CD4-positive, alpha-beta T cell (primary cell): ENCODE measurements around the gene ACR. TPM values are rescaled to one million over a fixed set of nuclear protein-coding genes. Genes with fewer than 3 reads are reported as not detected.
"Not testable (repeated sequence)": the region's sequence is repeated elsewhere in the genome, so short reads cannot be mapped to it uniquely, and the experiment has no call there.

Experiments
- ATAC-seq: fragments of 200-7000 bp; cut with Tn5 transposase; one replicate; pipeline ENCODE4 v1.10.0; 2022; ENCODE audit warnings: mild to moderate bottlenecking; ENCODE audit not compliant: poor library complexity
- CTCF ChIA-PET: fragments of 350-600 bp; sonication (Branson Sonifier 250); formaldehyde crosslinking; loops from one replicate; lab custom pipeline; 2021; ENCODE audit warnings: antibody characterized with exemption, inconsistent platforms; lab: Charles Lee
- POLR2A ChIA-PET: fragments of 350-600 bp; sonication (Branson Sonifier 250); formaldehyde crosslinking; loops from one replicate; lab custom pipeline; 2021; ENCODE audit warnings: antibody characterized with exemption, inconsistent platforms; lab: Charles Lee
- DNase-seq, 14 experiments: peaks; one replicate each; pipeline ENCODE4 v3.0.0-alpha.2; 2013 to 2020; ENCODE audit warnings: mixed read lengths in 2 of 14
- H3K27ac ChIP-seq, 2 donors: one replicate each; pipeline versions ENCODE4 v1.5.1 to v1.7.0; 2013; ENCODE audit warnings: low read length in 2 of 2, low read depth in 1 of 2, mild to moderate bottlenecking in 1 of 2
- H3K27me3 ChIP-seq, 2 experiments: 1 replicate in 1 of 2; 2 replicates in 1 of 2; pipeline versions ENCODE4 v1.6.1 to v1.7.0; 2013; ENCODE audit warnings: low read length in 2 of 2, control low read depth in 1 of 2, mild to moderate bottlenecking in 1 of 2, moderate library complexity in 1 of 2; ENCODE audit not compliant: insufficient read depth in 2 of 2, control insufficient read depth in 1 of 2
- H3K36me3 ChIP-seq: one replicate; pipeline ENCODE4 v1.6.1; 2013; ENCODE audit warnings: low read length, control low read depth; ENCODE audit not compliant: insufficient read depth
- H3K4me1 ChIP-seq: one replicate; pipeline ENCODE4 v1.6.1; 2013; ENCODE audit warnings: low read length, control low read depth; ENCODE audit not compliant: insufficient read depth
- H3K4me3 ChIP-seq: one replicate; pipeline ENCODE4 v1.5.1; 2013; ENCODE audit warnings: mild to moderate bottlenecking, low read length, moderate library complexity
- H3K9me3 ChIP-seq, 2 experiments: 1 replicate in 1 of 2; 2 replicates in 1 of 2; pipeline versions ENCODE4 v1.6.1 to v1.7.0; 2013; ENCODE audit warnings: low read length in 2 of 2, mild to moderate bottlenecking in 2 of 2, control low read depth in 1 of 2, moderate library complexity in 1 of 2; ENCODE audit not compliant: control insufficient read depth in 1 of 2, insufficient read depth in 1 of 2
- H3K27ac Mint-ChIP-seq: one replicate; pipeline ENCODE4 v1.8.0; 2020; ENCODE audit warnings: mixed read lengths
- H3K27me3 Mint-ChIP-seq: one replicate; pipeline ENCODE4 v1.8.0; 2021; ENCODE audit warnings: mixed read lengths
- H3K36me3 Mint-ChIP-seq: one replicate; pipeline ENCODE4 v1.8.0; 2021; ENCODE audit warnings: low read depth, mixed read lengths
- H3K4me1 Mint-ChIP-seq: one replicate; pipeline ENCODE4 v1.8.0; 2021; ENCODE audit warnings: low read depth, mixed read lengths
- H3K4me3 Mint-ChIP-seq: one replicate; pipeline ENCODE4 v1.8.0; 2020; ENCODE audit warnings: mild to moderate bottlenecking, mixed read lengths
- H3K9me3 Mint-ChIP-seq: one replicate; pipeline ENCODE4 v1.8.0; 2020; ENCODE audit warnings: mixed read lengths
- CTCF ChIP-seq: fragments of 200-600 bp; IDR thresholded peaks from one replicate; pipeline ENCODE4 v1.8.0; 2022; ENCODE audit warnings: antibody characterized with exemption, mild to moderate bottlenecking
- intact Hi-C, 2 experiments: fragments of 100-400 bp; cut with DNase I in 1 of 2; cut with micrococcal nuclease in 1 of 2; formaldehyde crosslinking; loops; one replicate each; pipeline versions ENCODE4 v1.15.1 to v1.9.0; 2023 to 2025; cut with DNase I, micrococcal nuclease
- total RNA-seq, 174 experiments: library from RNA in 2 of 174; stranded (reverse) in 2 of 174; gene quantifications; one replicate each; pipeline ENCODE4 v1.2.3 and lab custom pipeline; 2021 to 2026

Gene ACR
- total RNA-seq, 2 experiments from 2014 or later: not detected

- POLR2A ChIA-PET: no interaction called here
- Histone ChIP-seq H3K36me3 (no peaks in the 10 kb centered on the region), H3K27ac (no peak overlapping the region), H3K27me3 (no peaks in the 10 kb centered on the region), H3K4me3 (no peak overlapping the region), H3K4me1 (no peaks in the 10 kb centered on the region), H3K9me3 (no peaks in the 10 kb centered on the region)
- no peaks in the 10 kb centered on the region for H3K9me3 Mint-ChIP-seq
- DNase-seq (peak in 1 of 14 experiments; percentile 26), ATAC-seq (no peak)
- no peaks in the 10 kb centered on the region for H3K36me3 Mint-ChIP-seq
- H3K4me3 Mint-ChIP-seq: no peak overlapping the region
- intact Hi-C loops: no loop called here
- TF ChIP-seq CTCF: no peak
- no peaks in the 10 kb centered on the region for H3K27me3 Mint-ChIP-seq
- no peaks in the 10 kb centered on the region for H3K4me1 Mint-ChIP-seq
- H3K27ac Mint-ChIP-seq: no peak overlapping the region
- CTCF ChIA-PET: no interaction called here
Observed at GRCh38 chr22:50739279-50739691, 1.3 kb downstream of the ACR start.

GRCh38 chr22:50739894-50740293 is 1.9 kb downstream of the ACR start:
- DNase-seq: peak in 1 of 14 experiments; percentile 23
- no peak overlapping the region for H3K27ac ChIP-seq
- TF ChIP-seq CTCF: no peak
- Mint-ChIP-seq H3K27ac (no peak overlapping the region), H3K27me3 (no peaks in the 10 kb centered on the region), H3K4me1 (no peaks in the 10 kb centered on the region), H3K4me3 (no peak overlapping the region), H3K9me3 (no peaks in the 10 kb centered on the region), H3K36me3 (no peaks in the 10 kb centered on the region)
- ChIA-PET CTCF (no interaction called here), POLR2A (no interaction called here)
- no peak for ATAC-seq
- no peaks in the 10 kb centered on the region for H3K9me3 ChIP-seq
- H3K4me3 ChIP-seq: no peak overlapping the region
- no peaks in the 10 kb centered on the region for H3K27me3 ChIP-seq
- intact Hi-C loops: no loop called here
- H3K4me1 ChIP-seq: no peaks in the 10 kb centered on the region
- H3K36me3 ChIP-seq: no peaks in the 10 kb centered on the region

GRCh38 chr22:50740714-50741113 is 2.7 kb downstream of the ACR start:
- H3K9me3 Mint-ChIP-seq, H3K27me3 ChIP-seq, CTCF ChIA-PET, H3K27ac Mint-ChIP-seq, POLR2A ChIA-PET, intact Hi-C loops, H3K4me3 Mint-ChIP-seq, H3K36me3 Mint-ChIP-seq, H3K9me3 ChIP-seq, H3K4me1 Mint-ChIP-seq, H3K4me1 ChIP-seq, H3K36me3 ChIP-seq, ATAC-seq, H3K27ac ChIP-seq, H3K4me3 ChIP-seq, H3K27me3 Mint-ChIP-seq, DNase-seq: not testable (repeated sequence)

GRCh38 chr22:50744424-50744823 is 6.4 kb downstream of the ACR start:
- H3K9me3 Mint-ChIP-seq, H3K36me3 Mint-ChIP-seq, H3K36me3 ChIP-seq, H3K27ac Mint-ChIP-seq, POLR2A ChIA-PET, H3K4me3 Mint-ChIP-seq, intact Hi-C loops, H3K27me3 Mint-ChIP-seq, H3K4me1 ChIP-seq, CTCF ChIA-PET, H3K9me3 ChIP-seq, DNase-seq, H3K27me3 ChIP-seq, H3K4me3 ChIP-seq, ATAC-seq, H3K27ac ChIP-seq, H3K4me1 Mint-ChIP-seq: not testable (repeated sequence)

GRCh38 chr22:50747521-50747920 is 9.5 kb downstream of the ACR start:
- H3K27ac Mint-ChIP-seq, ATAC-seq: not testable (repeated sequence)

GRCh38 chr22:50748630-50749029 is 10.6 kb downstream of the ACR start:
- H3K9me3 ChIP-seq, ATAC-seq, H3K27me3 Mint-ChIP-seq, H3K27ac Mint-ChIP-seq, H3K27me3 ChIP-seq, H3K9me3 Mint-ChIP-seq, intact Hi-C loops, H3K4me3 ChIP-seq, H3K4me1 Mint-ChIP-seq, POLR2A ChIA-PET, H3K4me1 ChIP-seq, H3K36me3 Mint-ChIP-seq, H3K27ac ChIP-seq, H3K36me3 ChIP-seq, CTCF ChIA-PET, H3K4me3 Mint-ChIP-seq, DNase-seq: not testable (repeated sequence)

More at GRCh38 chr22:50747521-50747920, 9.5 kb downstream of the ACR start:
- H3K27me3 ChIP-seq, H3K4me1 Mint-ChIP-seq, H3K27ac ChIP-seq, POLR2A ChIA-PET, H3K36me3 Mint-ChIP-seq, H3K9me3 Mint-ChIP-seq, H3K4me1 ChIP-seq, DNase-seq, CTCF ChIA-PET, H3K9me3 ChIP-seq, H3K4me3 ChIP-seq, H3K4me3 Mint-ChIP-seq, H3K27me3 Mint-ChIP-seq, intact Hi-C loops, H3K36me3 ChIP-seq: not testable (repeated sequence)
